ENCODE measurements around the gene SLC25A22.
A peak's percentile ranks its signal among the peaks of the same experiment; 100 is the strongest.

Gene SLC25A22

DNA sequence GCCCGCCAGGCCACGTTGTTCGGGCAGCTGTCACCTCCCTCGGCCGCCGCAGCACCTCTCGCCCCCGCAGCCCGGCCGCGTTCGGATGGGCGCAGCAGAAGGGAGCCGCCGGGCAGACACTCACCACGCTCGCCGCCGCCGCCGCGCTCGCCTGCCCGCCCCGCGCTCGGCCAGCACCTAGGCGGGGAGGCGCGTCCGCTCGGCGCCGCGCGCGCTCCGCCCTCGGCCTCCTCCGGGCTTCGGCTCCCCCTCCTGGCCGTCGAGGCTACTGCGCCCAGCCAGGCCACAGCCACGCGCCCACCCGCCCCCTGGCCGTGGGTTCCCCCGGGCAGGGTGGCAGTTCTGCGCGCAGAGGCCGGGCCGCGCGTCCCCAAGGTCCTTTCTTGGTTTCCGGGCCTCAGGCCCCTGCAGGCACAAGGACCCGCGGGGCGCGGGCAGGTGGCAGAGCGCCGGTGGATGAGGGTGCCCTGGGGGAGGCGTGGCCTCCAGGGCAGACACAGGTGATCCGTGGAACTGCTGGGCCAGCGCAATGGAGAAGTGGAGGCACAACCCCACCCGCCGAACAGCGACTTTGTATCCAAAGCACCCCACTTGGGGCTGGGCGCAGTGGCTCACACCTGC is at the start of gene SLC25A22:
TSS of gene SLC25A22 (minus strand) at position 189 of the 621 bp plus-strand sequence. CDS start 3,275 bp downstream, outside the sequence.
- Histone ChIP-seq H3K9me3 (ENCODE audit: control insufficient read depth in 5 of 5, low read length in 5 of 5) (no peaks in the 10 kb centered on the region), H3K36me3 (ENCODE audit: control insufficient read depth in 5 of 5, insufficient read depth in 5 of 5, low read length in 5 of 5) (peaks cover 0 to 42% (median 23%) of the 10 kb centered on the region in 5 donors), H3K27me3 (ENCODE audit: control insufficient read depth in 5 of 5, insufficient read depth in 4 of 5, low read length in 5 of 5) (no peaks in the 10 kb centered on the region), H3K4me1 (ENCODE audit: control insufficient read depth in 5 of 5, insufficient read depth in 5 of 5, low read length in 5 of 5) (peaks cover 1 to 50% (median 35%) of the 10 kb centered on the region in 5 donors), H3K4me3 (ENCODE audit: low read depth in 1 of 5, low read length in 5 of 5) (peak within 1 kb of the TSS; percentile 56 to 80 (median 71)), H3K9ac (ENCODE audit: low read length in 5 of 5) (peak within 1 kb of the TSS; percentile 8 to 78 (median 52)), H3K27ac (ENCODE audit: low read depth, low read length) (peak within 1 kb of the TSS; percentile 69)

DNA sequence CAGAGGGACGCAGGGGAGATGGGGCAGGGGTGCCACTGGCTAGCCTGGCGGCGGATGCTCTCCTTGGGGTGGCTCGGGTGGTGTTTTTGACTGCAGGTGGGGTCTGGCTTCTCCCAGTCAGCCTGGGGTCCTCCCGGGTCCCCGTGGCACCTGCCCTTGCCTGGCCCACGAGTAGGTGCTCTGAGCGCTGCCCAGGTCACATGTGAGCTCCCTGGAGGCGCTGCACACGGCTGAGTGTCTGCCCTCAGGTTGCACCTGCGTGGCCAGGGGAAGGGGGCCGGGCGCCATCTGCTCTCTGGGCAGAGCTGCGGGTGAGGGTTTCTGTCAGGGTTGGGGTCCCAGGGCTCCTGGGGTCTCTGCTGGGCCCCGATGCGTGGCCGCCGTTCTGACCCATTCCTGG is 49.8 kb upstream of the SLC25A22 start:
- no peak overlapping the region for H3K4me3 ChIP-seq (ENCODE audit: low read depth in 1 of 5, low read length in 5 of 5)
- H3K27ac ChIP-seq (ENCODE audit: low read depth, low read length): no peak overlapping the region
- H3K9me3 ChIP-seq (ENCODE audit: control insufficient read depth in 5 of 5, low read length in 5 of 5): no peaks in the 10 kb centered on the region
- no peak overlapping the region for H3K9ac ChIP-seq (ENCODE audit: low read length in 5 of 5)
- H3K27me3 ChIP-seq (ENCODE audit: control insufficient read depth in 5 of 5, insufficient read depth in 4 of 5, low read length in 5 of 5): no peaks in the 10 kb centered on the region
- peaks cover 5 to 77% (median 66%) of the 10 kb centered on the region in 5 donors for H3K4me1 ChIP-seq (ENCODE audit: control insufficient read depth in 5 of 5, insufficient read depth in 5 of 5, low read length in 5 of 5)
- H3K36me3 ChIP-seq (ENCODE audit: control insufficient read depth in 5 of 5, insufficient read depth in 5 of 5, low read length in 5 of 5): peaks cover 0 to 17% (median 10%) of the 10 kb centered on the region in 5 donors

- Histone ChIP-seq H3K9ac (ENCODE audit: low read length in 5 of 5) (peak overlapping the region in 2 of 5 donors; percentile 19 to 56), H3K27ac (ENCODE audit: low read depth, low read length) (peak overlapping the region; percentile 92), H3K9me3 (ENCODE audit: control insufficient read depth in 5 of 5, low read length in 5 of 5) (no peaks in the 10 kb centered on the region)
These were observed 48.5 kb upstream of the SLC25A22 start for GRCh38 chr11:846496-847098.

DNA sequence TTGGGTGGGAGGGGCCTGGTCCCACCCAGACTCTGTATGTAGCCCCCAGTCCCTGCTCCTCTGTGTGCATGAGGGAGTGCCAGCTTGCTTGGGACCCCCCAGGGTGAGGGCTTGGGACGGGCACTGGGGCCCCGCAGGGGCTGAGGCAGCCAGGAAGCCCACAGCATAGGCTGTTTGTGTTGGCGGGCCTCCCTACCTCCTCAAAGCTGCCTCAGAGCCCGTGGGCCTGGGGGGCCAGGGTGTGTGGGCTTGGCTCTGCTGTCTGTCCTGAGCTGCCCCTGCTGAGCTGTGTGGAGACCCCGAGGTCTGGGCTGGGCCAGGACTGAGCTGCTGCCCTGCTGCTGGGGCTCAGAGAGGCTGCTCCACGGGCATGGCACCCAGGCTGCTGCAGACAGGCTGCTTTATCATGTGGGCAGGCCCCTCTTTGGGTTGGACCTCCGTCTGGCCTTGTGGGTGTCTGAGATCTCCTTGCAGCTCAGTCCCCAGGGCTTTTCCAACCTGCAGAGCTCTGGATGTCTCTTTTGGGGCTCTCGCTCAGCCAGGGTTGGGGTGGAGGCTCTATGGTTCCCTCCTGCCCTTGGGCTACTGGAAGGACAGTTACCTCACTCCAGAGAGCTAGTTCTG is 47.9 kb upstream of the SLC25A22 start:
- peaks cover 0 to 11% (median 8%) of the 10 kb centered on the region in 5 donors for H3K36me3 ChIP-seq (ENCODE audit: control insufficient read depth in 5 of 5, insufficient read depth in 5 of 5, low read length in 5 of 5)
- H3K9ac ChIP-seq (ENCODE audit: low read length in 5 of 5): peak overlapping the region in 3 of 5 donors; percentile 51 to 79 (median 73)
- no peaks in the 10 kb centered on the region for H3K27me3 ChIP-seq (ENCODE audit: control insufficient read depth in 5 of 5, insufficient read depth in 4 of 5, low read length in 5 of 5)
- H3K27ac ChIP-seq (ENCODE audit: low read depth, low read length): peak overlapping the region; percentile 92
- peak overlapping the region in 4 of 5 donors; percentile 62 to 94 (median 85) for H3K4me3 ChIP-seq (ENCODE audit: low read depth in 1 of 5, low read length in 5 of 5)
- peaks cover 8 to 80% (median 71%) of the 10 kb centered on the region in 5 donors for H3K4me1 ChIP-seq (ENCODE audit: control insufficient read depth in 5 of 5, insufficient read depth in 5 of 5, low read length in 5 of 5)
- no peaks in the 10 kb centered on the region for H3K9me3 ChIP-seq (ENCODE audit: control insufficient read depth in 5 of 5, low read length in 5 of 5)

More at GRCh38 chr11:846496-847098, 48.5 kb upstream of the SLC25A22 start:
- Histone ChIP-seq H3K4me3 (ENCODE audit: low read depth in 1 of 5, low read length in 5 of 5) (peak overlapping the region in 1 of 5 donors; percentile 16), H3K36me3 (ENCODE audit: control insufficient read depth in 5 of 5, insufficient read depth in 5 of 5, low read length in 5 of 5) (peaks cover 0 to 15% (median 8%) of the 10 kb centered on the region in 5 donors), H3K4me1 (ENCODE audit: control insufficient read depth in 5 of 5, insufficient read depth in 5 of 5, low read length in 5 of 5) (peaks cover 5 to 78% (median 71%) of the 10 kb centered on the region in 5 donors), H3K27me3 (ENCODE audit: control insufficient read depth in 5 of 5, insufficient read depth in 4 of 5, low read length in 5 of 5) (no peaks in the 10 kb centered on the region)

DNA sequence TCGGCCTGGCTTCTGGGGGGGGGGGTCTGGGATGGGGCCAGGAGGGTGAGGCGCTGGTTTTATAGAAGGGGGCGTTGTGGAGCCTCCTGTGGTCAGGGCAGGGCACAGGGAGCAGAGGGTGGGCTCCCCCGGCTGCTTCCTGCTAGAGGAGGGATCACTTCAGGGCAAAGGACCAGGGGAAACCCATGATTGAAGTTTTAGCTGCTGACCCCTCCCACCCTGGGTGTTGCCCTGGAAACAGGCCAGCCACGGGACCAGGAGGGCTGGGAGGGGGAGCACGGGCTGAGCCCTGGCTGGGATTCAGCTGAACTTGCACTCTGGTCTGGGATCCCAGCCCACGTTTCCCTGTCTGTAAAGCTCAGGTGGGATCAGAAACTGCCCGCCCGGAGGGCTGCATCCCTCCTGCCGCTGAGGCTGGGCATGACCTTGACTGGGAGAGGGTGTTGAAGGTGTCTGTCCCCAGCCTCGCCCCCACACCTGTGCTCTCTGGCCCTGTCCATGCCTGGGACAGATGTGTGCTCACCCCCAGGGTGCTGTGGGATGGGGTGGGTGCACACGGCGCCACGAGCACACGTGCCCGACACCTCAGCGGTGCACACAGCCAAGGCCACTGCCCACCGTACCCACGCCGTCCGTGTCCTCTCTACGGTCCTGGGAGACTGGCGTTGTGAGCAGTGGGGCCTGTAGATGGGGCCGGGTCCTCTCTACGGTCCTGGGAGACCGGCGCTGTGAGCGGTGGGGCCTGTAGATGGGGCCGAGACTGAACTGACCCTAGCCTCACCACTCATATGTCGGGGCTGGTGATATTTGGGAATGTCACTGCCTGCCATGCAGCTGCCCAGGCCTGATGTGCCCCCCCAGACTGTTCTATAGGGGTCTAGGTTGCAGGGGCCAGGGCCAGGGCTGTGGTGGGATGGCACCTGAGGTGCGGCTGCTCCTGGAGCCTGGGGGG is 46.9 kb upstream of the SLC25A22 start:
- Histone ChIP-seq H3K27me3 (ENCODE audit: control insufficient read depth in 5 of 5, insufficient read depth in 4 of 5, low read length in 5 of 5) (no peaks in the 10 kb centered on the region), H3K4me3 (ENCODE audit: low read depth in 1 of 5, low read length in 5 of 5) (peak overlapping the region in 4 of 5 donors; percentile 62 to 94 (median 85)), H3K4me1 (ENCODE audit: control insufficient read depth in 5 of 5, insufficient read depth in 5 of 5, low read length in 5 of 5) (peaks cover 15 to 81% (median 74%) of the 10 kb centered on the region in 5 donors), H3K9ac (ENCODE audit: low read length in 5 of 5) (peak overlapping the region in 3 of 5 donors; percentile 51 to 79 (median 73)), H3K9me3 (ENCODE audit: control insufficient read depth in 5 of 5, low read length in 5 of 5) (no peaks in the 10 kb centered on the region), H3K36me3 (ENCODE audit: control insufficient read depth in 5 of 5, insufficient read depth in 5 of 5, low read length in 5 of 5) (peaks cover 0 to 12% (median 11%) of the 10 kb centered on the region in 5 donors), H3K27ac (ENCODE audit: low read depth, low read length) (peak overlapping the region; percentile 92)

- Histone ChIP-seq H3K4me1 (ENCODE audit: control insufficient read depth in 5 of 5, insufficient read depth in 5 of 5, low read length in 5 of 5) (peaks cover 15 to 85% (median 78%) of the 10 kb centered on the region in 5 donors), H3K9ac (ENCODE audit: low read length in 5 of 5) (peak overlapping the region; percentile 4 to 89 (median 77)), H3K27me3 (ENCODE audit: control insufficient read depth in 5 of 5, insufficient read depth in 4 of 5, low read length in 5 of 5) (no peaks in the 10 kb centered on the region), H3K4me3 (ENCODE audit: low read depth in 1 of 5, low read length in 5 of 5) (peak overlapping the region; percentile 59 to 94 (median 86)), H3K36me3 (ENCODE audit: control insufficient read depth in 5 of 5, insufficient read depth in 5 of 5, low read length in 5 of 5) (peaks cover 0 to 22% (median 20%) of the 10 kb centered on the region in 5 donors), H3K27ac (ENCODE audit: low read depth, low read length) (peak overlapping the region; percentile 92), H3K9me3 (ENCODE audit: control insufficient read depth in 5 of 5, low read length in 5 of 5) (no peaks in the 10 kb centered on the region)
These were observed 46.0 kb upstream of the SLC25A22 start for GRCh38 chr11:843818-844692.

GRCh38 chr11:843086-843734 is 45.1 kb upstream of the SLC25A22 start:
- H3K9me3 ChIP-seq (ENCODE audit: control insufficient read depth in 5 of 5, low read length in 5 of 5): no peaks in the 10 kb centered on the region
- H3K4me3 ChIP-seq (ENCODE audit: low read depth in 1 of 5, low read length in 5 of 5): peak overlapping the region; percentile 35 to 94 (median 86)
- H3K4me1 ChIP-seq (ENCODE audit: control insufficient read depth in 5 of 5, insufficient read depth in 5 of 5, low read length in 5 of 5): peaks cover 15 to 84% (median 76%) of the 10 kb centered on the region in 5 donors
- H3K9ac ChIP-seq (ENCODE audit: low read length in 5 of 5): peak overlapping the region in 4 of 5 donors; percentile 73 to 89 (median 80)
- H3K36me3 ChIP-seq (ENCODE audit: control insufficient read depth in 5 of 5, insufficient read depth in 5 of 5, low read length in 5 of 5): peaks cover 0 to 30% (median 28%) of the 10 kb centered on the region in 5 donors
- H3K27me3 ChIP-seq (ENCODE audit: control insufficient read depth in 5 of 5, insufficient read depth in 4 of 5, low read length in 5 of 5): no peaks in the 10 kb centered on the region
- H3K27ac ChIP-seq (ENCODE audit: low read depth, low read length): peak overlapping the region; percentile 92

DNA sequence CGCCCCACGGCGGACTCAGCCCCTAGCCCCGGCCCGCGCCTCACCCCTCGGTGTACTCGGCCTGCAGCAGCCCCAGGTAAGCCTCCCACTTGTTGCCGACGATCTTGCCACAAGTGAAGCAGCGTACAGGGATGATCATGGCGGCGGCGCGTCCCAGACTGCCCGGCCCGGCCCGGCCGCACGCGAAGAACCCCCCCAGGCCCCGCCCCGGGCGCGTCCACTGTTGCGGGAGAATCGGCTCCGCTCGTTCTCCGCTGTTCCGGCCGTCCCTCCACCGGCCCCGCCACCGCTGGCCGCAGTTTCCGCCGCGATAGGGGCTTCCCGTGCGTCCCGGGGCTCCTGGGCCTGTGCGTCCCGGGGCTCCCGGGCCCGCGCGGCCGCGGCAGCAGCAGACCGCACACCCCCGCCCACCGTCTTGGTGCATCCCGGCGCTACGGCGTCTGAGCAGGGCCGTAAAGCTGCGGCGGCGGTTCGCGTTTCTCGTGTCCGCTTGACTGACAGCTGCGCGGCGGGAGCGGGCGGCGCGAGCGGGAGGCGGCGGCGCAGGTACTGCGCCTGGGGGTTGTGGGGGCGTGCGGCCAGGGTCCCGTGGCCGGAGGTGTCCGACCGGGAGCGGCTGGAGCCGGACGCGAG is 44.4 kb upstream of the SLC25A22 start, which contains the start of the genes POLR2L and TSPAN4:
TSS of gene POLR2L (minus strand) at position 160 of the 633 bp plus-strand sequence. CDS start at position 139, 21 bp downstream.
TSS of gene TSPAN4 (plus strand) at position 483 of the 633 bp plus-strand sequence. CDS start 7,453 bp downstream, outside the sequence.
- peak within 1 kb of the TSS; percentile 84 to 94 (median 86) for H3K4me3 ChIP-seq (ENCODE audit: low read depth in 1 of 5, low read length in 5 of 5)
- H3K36me3 ChIP-seq (ENCODE audit: control insufficient read depth in 5 of 5, insufficient read depth in 5 of 5, low read length in 5 of 5): peaks cover 0 to 37% (median 35%) of the 10 kb centered on the region in 5 donors
- no peaks in the 10 kb centered on the region for H3K9me3 ChIP-seq (ENCODE audit: control insufficient read depth in 5 of 5, low read length in 5 of 5)
- peak within 1 kb of the TSS in 4 of 5 donors; percentile 76 to 89 (median 84) for H3K9ac ChIP-seq (ENCODE audit: low read length in 5 of 5)
- peaks cover 15 to 83% (median 71%) of the 10 kb centered on the region in 5 donors for H3K4me1 ChIP-seq (ENCODE audit: control insufficient read depth in 5 of 5, insufficient read depth in 5 of 5, low read length in 5 of 5)
- H3K27ac ChIP-seq (ENCODE audit: low read depth, low read length): peak within 1 kb of the TSS; percentile 92
- H3K27me3 ChIP-seq (ENCODE audit: control insufficient read depth in 5 of 5, insufficient read depth in 4 of 5, low read length in 5 of 5): no peaks in the 10 kb centered on the region

Measured in subcutaneous abdominal adipose tissue (tissue), 5 donors.